AG08395 (cell line): ENCODE measurements around the gene RNF208.
"Not testable (repeated sequence)": the region's sequence is repeated elsewhere in the genome, so short reads cannot be mapped to it uniquely, and the experiment has no call there.

Experiments used
- DNase-seq: peaks from one replicate; pipeline ENCODE4 v3.0.0; 2012; ENCODE audit warnings: mixed read lengths, low spot score

Gene RNF208

GRCh38 chr9:137240318-137240840 lies 18.3 kb upstream of the RNF208 start:
- DNase-seq: peak; percentile 81

- DNase-seq: not testable (repeated sequence)
Measured at GRCh38 chr9:137239541-137240200, 17.6 kb upstream of the RNF208 start.

- no peak for DNase-seq
Measured at GRCh38 chr9:137237759-137238726, 16.0 kb upstream of the RNF208 start.

- no peak for DNase-seq
Measured at GRCh38 chr9:137236936-137237421, 14.9 kb upstream of the RNF208 start.

GRCh38 chr9:137236238-137236935 lies 14.3 kb upstream of the RNF208 start:
- peak; percentile 91 for DNase-seq

GRCh38 chr9:137235424-137236237 lies 13.6 kb upstream of the RNF208 start:
- no peak for DNase-seq

GRCh38 chr9:137234758-137235423 lies 12.9 kb upstream of the RNF208 start:
- no peak for DNase-seq

- no peak for DNase-seq
Measured at GRCh38 chr9:137234055-137234697, 12.1 kb upstream of the RNF208 start.

GRCh38 chr9:137233143-137233980 lies 11.3 kb upstream of the RNF208 start:
- no peak for DNase-seq

GRCh38 chr9:137232510-137232909 lies 10.5 kb upstream of the RNF208 start:
- no peak for DNase-seq

- no peak for DNase-seq
Measured at GRCh38 chr9:137232101-137232500, 10.1 kb upstream of the RNF208 start.

GRCh38 chr9:137231372-137232039 lies 9.5 kb upstream of the RNF208 start:
- no peak for DNase-seq

GRCh38 chr9:137230705-137231371 lies 8.8 kb upstream of the RNF208 start, which contains the start of gene SLC34A3:
Gene SLC34A3, plus strand, starts transcription at chr9:137230901. Its CDS starts 802 bp downstream, at chr9:137231703.
- DNase-seq: no peak

- no peak for DNase-seq
Measured at GRCh38 chr9:137229903-137230704, 8.1 kb upstream of the RNF208 start.

- DNase-seq: no peak
Measured at GRCh38 chr9:137228968-137229896, 7.2 kb upstream of the RNF208 start.

- DNase-seq: no peak
Measured at GRCh38 chr9:137228506-137228967, 6.5 kb upstream of the RNF208 start.
